SHP77 treated with DMSO at 0.1 percent for 48 hours (cell line): ENCODE results near the gene B4GALT3.

ENCODE experiments used
- DNase-seq: peaks from one replicate; lab custom pipeline; 2025; lab: John Stamatoyannopoulos, UW

Gene B4GALT3

DNA sequence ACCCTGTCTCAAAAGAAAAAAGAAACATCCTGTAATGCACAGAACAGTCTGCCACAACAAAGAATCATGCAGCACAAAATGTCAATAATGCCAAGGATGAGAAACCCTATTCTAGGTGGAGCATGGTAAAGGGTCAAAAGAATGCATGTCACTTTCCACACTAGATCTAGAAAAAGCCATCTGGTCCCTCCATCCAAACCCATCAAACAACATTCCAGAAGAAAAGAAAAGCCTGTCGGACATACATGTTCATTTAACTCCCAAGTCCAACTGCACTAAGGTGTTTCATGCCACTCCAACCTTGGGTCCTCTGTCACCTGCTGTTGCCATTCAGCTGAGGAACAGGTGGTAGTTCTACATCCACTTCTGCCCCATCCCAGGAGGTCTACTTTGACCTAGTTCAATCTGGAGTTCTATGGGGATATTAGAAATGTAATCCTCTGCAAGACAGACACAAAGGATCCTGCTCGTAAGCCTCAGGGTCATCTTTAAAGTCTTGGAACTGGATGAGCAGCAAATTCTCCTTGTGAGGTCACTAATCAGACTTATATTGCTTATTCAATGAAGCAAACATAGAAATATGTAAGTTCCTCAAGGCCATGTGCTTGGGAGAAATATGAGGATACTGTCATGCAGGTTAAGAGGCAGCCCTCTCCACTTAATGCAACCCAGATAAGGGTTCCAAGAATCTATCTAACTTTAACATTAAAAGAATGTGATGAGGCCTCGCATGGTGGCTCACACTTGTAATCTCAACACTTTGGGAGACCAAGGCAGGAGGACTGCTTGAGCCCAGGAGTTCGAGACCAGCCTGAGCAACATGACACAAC is 48.5 kb downstream of the B4GALT3 start:
- DNase-seq: no peak

DNA sequence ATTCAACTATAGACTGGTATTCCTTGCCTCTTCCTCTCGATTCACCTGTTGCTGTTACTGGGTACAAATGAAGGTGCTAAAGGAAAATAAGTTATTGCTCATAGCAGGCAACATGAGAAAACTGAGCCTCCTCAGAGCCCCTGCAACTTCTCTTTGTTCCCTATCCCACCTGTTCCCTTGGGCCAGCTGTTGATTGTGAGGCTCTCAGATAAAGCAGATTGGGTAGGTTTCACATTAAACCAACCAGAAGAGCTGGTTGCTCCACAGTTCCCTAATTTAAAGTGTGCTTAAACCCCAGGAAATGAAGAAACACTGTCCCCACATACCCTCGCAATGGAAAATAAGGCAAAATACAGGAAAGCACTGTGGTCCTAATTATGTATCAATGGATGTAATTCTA is 49.7 kb downstream of the B4GALT3 start:
- DNase-seq: no peak

DNA sequence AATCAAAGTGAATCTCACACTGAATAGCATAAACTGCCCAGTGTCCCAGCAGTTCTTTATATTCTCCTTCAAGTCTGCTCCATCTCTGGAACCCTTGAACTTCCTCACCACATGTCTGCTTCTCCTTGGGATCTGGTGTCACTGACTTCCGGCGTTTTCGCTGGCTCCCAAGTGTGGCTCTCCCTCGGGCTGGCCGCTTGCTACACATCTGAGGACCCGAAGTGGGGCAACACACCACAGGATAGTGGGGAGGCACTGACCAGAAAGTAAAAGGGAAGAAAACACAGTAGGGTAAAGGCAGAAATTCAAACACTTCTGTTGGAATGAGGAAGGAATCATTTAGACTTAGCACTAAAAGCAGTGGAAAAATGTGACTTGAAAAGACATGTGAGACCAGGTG is 54.3 kb downstream of the B4GALT3 start:
- DNase-seq: no peak

DNA sequence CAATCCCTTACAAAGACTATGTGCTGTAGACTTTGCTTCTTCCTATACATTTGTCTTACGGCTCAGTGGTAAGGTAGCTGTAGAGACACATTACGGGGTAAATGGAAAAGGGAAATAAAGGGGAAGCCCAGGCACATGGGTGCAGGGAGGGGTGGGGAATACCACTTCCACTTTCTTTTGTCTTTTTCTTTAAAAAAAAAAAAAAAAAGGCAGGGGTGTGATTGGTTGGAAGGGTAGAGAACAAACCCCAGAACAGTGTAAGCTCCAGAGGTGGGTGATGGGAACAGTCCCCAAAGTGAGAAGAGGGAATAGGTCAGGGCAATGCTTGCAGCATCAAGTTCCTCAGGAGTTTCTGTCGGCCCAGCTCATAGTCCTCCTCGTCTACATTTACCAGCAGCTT is 55.5 kb downstream of the B4GALT3 start:
- no peak for DNase-seq
